GM19467 (cell line): ENCODE measurements around the gene SLC22A12.

Experiments
- ATAC-seq: cut with Tn5 transposase; IDR thresholded peaks from one replicate; pipeline ENCODE4 v1.9.1; 2021; ENCODE audit warnings: mild to moderate bottlenecking, moderate library complexity; ENCODE audit not compliant: unreplicated experiment

The SLC22A12 gene

DNA sequence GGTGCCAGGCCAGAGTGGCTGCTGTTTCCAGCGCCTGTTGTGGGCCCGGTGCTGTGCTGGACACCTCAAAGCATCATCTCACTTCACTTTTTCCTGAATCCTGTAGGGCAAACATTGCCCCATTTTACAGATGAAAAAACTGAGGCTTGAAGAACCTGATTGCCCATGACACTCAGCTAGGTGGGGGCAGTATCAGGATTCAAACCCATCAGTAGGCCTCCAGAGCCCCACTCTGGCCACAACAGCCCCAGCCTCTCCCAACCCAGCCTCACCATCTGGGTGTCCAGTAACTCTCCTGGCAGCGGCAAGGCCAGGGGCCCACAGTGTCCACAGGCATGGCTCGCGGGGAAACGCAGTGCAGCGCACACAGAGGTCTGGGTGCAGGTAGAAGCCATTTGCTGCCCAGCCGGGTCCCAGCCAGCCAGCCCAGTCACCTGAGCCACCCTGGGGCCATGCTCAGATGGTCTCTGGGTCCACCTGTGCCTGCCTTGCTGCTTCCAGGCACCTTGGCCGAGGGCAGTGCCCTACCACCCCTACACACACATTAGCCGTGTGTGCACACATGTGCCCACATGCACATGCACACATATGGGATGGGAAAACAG lies 11.5 kb downstream of the SLC22A12 start:
- no peak for ATAC-seq

DNA sequence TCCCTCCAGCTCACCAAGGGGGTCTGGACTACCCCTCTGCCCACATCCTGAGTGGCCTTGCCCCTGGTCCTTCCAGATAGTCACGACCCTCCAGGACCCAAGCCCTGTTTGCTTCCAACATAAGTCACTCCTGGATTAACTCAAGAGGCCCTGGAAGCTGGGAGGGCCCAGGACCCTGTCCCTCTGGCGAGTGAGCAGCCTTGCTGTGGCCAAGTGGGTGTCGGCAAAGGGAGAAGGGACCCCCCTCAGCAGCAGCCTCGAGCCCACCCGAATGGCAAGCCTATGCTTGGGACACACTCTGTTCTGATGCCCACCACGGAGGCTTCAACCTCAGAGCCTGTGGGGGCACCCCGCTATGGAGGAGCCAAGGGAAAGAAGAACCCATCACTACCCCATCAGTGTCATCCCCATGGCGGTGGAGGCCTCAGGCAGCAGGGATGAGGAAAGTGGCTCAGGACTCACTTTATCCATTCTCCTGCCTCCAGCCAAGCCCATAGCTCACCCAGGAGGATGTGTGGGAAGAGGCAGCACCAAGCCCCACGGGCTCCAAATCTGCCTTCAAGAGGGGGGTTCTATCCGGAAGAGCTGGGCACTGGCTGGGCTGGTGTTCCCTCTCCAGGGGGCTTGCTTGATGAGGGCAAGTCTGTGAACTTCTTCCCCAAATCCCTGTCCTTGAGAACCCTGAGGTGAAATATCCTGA lies 12.5 kb downstream of the SLC22A12 start:
- no peak for ATAC-seq

DNA sequence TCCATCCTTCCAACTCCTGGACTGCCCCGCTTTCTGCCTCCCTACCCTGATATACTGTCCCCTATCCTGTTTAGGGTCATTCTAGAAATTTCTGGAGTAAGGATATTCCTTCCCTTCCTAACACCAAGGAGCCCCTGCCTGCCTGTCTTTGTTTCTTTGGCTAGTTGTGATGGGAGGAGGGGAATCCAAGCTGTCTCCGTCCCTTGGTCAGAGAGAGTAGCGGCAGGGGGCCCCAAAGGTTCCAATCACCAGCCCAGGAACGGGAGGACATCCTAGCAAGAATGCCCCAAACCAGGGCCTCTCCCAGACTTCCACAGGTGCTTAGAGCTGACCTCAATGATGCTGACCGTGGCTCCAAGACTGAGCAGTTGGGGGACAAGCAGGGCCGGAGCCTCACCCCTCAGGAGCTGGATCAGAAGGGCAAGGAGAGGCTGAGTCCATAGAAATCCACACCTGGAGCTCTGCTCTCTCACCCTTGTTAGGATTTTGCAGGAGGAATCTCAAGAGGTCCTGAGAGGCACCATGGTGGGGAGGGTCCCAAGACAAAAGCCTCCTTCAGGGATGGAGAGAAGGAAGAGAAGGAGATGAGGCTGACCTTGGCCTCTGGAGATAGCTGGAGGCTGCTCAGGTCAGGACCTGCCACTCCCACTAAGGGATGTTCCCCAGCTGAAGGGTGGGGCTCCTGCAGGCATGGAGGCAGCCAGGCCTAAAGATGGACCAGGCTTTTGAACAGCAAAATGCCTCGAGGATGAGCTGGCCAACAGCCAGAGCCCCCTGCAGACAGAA lies 13.6 kb downstream of the SLC22A12 start:
- no peak for ATAC-seq

DNA sequence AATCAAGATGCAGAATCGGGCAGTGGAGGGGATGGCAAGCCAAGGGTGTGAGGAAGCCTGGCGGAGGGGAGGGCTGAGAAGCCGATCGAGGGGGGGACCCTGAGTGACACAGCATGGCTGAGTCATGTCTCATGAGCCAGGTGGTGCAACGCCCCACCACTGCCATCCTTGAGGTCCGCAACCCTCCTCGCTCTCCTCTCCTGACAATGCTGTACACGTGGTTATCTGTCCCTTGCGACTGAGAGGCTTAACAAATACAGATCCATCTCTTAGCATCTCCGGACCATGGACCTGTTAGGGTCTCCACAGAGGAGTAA lies 14.2 kb downstream of the SLC22A12 start:
- no peak for ATAC-seq

DNA sequence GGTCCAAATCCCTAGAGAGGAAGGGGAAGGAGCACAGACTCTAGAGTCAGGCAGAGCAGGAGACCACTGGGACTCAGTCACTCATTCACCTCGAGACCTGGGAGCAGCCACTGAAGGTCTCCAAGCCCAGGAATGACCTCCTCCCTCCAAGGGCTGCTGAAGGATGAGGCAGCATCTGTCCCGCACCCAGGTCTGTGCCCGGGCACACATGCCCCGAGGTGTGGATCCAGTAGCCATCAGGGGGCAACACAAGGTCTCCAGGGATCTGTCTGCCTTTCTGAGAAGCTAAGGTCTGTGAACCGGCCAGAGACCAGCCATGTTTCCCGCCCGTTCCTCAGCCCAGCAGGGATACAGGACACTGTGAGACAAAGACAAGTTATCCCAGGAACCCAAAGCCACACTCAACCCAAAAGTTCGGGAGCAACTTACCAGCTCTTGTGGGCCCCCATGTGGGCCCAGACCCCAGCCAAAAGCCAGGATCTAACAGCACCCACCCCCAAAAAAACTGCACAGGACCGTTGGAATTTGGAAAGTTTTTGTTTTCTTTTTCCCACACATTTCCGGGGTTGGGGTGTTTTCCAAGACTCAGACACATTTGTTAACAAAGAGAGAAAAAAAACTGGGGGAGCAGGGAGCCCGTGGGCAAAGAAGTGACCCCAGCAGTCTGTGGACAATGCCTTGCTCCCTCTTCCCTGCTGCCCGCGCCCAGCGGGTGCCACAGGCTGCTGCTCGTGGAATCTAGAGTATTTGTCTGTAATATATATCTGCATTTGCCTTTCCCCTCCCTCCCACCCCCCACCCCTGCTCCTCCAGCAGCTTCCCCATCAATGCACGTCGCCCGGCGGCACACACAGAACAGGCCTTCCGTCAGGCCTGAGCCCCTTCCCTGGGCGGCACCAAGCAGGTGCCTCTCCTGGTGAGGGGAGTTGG lies 14.9 kb downstream of the SLC22A12 start:
- ATAC-seq: no peak

DNA sequence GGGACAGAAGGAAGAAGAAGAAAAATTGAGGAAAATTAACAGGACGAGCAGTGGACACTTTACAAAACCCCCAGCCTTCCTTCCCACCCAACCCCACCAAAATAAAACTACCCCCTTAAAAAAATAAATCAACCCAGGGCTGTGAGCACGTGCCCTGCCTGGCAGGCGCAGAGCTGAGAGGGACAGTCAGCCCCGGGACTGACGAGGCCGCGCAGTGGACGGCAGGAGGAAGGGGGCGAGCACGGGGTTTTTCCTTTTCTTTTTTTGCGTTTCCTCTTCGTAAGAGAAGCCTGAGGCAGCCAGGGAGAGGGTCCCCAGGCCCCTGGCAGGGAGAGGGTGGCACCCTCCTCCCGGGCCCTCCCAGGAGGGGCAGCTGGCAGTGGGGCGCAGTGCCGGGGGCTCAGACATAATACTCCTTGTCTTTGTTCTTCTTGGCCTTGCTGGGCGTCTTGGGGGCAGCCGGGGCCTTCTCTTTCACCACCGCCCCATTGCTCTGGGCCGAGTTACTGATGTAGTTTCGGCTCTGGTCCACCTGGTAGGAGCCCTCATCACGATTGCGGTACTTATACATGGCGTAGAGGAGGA lies 15.9 kb downstream of the SLC22A12 start:
- no peak for ATAC-seq

DNA sequence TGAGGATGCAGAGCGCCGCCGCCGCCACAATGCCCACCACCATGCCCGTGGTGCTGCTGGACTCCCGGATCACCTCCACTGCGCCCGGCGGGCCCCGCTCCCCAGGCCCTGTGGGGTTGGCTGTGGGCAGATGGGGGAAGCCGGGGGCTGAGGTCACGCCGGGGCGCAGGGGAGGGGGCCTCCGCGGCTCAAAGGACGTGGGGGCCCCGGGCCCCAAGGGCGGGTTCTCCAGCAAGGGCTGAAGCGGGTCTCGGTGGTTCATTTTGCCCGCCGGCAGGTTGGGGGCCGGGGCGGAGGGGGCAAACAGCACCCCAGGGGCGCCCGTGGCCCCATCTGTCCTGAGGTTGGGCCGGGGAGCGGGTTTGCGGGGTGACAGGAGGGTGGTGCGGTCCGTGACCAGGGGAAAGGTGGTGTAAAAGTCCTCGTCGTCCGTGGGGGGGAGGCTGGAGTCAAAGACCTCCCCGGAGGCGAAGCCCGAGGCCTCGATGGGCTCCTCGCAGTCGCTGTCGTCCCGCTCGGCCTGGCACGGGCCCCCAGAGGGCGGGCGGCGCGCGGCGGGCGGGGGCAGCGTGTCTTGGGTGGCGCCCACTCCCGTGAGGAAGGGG lies 16.5 kb downstream of the SLC22A12 start:
- no peak for ATAC-seq

DNA sequence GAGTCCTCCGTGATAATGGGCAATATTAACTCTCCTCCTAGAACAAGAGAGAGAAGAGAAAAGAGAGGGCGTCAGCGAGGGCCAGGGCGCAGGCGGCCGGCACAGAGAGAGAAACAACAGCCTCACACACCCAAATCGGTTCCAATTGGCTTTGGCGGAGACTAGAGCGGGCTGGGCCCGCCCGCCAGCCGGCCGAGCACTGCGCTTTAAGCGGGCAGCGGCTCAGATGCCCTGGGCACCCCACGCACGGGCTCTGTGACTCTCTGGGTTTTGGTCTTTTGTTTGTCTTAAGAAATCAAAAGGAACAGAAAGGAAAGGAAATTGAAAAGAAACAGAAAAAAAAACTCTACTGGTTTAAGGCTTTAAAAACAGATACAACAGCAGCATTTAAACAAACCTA lies 17.0 kb downstream of the SLC22A12 start:
- no peak for ATAC-seq

DNA sequence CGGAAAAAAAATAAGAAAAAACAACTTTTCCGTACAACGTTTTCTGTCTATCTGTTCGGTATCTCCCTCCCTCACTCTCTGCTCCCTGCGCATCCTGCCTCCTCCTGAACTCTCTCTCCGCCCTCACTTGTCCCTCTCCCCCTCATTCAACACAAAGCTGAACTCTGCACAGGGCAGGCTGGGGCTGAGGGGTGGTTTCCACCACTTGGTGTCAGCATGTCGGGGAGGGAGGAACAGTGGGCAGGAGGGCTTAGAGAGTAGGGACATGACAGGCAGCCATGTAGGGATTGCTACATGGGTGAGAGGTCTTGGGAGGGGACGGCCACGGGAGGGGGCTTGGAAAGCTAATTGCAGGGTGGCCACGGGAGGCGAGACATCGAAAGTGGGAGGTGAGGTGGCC lies 17.6 kb downstream of the SLC22A12 start:
- ATAC-seq: no peak

DNA sequence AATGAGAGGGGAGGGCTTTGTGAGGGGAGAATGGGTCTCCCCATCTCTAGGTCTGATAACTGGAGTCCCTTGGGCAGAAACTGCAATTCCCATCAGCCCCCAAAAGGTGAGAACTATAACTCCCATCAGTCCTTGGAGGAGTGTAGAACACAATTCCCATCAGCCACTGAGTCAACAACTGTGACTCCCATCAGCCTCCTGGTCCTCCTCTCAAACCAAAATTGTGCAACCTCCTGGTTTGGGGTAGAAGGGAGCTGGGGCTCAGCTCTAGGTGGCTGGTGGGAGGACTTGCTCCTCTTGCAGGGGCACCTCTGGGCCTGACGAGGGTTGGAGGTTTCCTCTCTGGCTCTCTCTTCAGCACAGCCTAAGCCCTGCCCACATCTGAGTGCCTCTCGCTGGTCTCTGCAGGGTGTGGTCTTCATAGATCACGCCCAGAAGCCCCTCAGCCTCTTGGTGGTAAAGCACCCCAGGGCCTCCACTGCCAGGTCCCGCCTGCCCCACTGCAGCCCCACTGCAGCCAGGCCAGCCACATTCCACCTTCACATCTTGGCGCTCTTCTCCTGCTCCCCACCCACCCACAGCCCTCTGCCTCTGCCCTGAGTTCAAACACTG lies 18.5 kb downstream of the SLC22A12 start:
- no peak for ATAC-seq

DNA sequence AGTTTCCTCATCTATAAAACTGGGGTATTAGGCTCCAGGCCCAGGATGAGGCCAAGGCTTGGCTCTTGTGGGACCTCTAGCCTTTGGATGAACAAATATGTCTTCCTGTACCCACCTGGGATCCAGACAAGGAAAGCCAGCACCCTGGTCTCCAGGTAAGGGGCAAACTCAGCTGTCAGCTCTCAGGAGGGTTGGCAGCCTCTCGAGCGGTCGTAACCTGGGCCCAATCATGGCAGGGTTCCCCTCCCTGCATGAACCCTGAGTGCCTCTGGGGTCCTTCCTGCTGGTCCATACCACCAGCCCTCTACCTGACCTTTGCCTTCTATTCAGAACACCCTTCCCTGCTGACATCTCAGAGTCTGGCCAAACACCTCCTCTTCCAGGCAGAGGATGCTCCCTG lies 19.6 kb downstream of the SLC22A12 start:
- no peak for ATAC-seq

DNA sequence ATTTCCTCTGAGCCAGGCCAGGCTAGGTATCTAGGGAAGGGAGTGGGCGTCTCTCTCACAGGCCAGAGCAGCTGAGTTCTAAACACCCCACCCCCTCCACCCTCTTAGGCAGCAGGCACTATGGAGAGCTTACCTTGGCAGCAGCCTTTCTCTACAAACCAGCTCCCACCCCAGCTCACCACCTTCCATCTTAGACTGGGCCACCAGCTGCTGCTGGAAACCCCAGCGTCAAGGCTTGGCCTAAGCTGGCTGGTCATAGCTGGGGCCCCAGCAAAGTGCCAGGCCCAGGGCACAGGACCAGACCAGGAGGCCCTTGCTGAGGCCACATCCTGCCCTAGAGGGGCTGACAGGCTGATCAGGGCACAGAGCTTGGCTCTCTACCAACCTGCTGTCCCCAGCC lies 20.2 kb downstream of the SLC22A12 start:
- ATAC-seq: no peak

DNA sequence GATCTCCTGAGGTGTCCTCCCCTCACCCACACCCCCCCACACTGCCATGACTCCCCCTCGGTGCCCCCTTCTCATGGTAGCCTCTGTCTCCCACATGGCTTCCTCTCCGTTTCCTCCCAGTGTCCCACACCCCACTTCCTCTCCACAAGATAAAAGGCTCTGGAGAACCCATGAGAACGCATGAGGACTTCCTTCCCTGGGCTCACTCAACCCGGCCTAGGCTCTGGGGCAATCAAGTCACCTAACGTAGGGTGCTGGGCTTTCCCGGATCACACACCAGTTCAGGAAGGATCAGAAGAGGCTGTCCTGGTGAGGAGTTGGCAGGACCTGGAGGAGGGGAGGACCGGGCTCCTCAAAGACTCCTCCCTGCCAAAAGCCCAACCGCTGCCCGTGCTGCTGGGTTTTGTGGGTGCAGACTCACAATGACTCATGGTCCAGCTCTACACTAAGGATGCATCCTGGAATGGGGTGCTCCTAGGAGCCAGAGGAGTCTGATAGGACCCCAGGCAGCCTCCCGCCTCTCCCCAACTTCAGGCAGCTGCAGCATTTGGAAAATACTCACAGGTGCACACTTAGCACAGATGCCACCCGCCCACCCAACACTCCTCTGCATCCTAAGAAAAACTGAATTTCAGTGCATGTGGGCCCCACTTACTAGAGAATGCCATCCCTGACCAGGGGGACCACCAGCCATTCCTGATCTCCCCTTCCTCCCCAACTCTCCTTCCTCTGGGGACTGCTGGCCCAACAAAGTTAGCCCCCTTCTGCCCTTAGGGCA lies 21.0 kb downstream of the SLC22A12 start:
- no peak for ATAC-seq

DNA sequence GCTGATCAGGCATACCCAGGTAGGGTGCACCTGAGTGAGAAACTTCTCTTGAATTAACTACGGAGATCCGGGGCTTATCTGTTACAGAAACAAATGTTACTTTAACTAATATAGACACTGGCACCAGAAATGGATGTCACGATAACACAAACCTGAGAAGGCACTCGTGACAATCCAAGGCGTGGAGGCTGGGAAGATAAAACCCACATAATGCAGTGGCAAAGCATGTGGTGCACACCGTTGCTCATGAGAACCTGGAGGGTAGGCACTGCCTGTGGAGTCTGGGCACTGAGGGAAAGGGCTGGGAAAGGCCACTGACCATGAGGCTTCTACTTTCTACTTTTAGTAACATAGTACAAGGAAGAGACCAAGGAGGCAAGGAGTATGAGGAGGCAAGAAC lies 22.6 kb downstream of the SLC22A12 start:
- no peak for ATAC-seq

DNA sequence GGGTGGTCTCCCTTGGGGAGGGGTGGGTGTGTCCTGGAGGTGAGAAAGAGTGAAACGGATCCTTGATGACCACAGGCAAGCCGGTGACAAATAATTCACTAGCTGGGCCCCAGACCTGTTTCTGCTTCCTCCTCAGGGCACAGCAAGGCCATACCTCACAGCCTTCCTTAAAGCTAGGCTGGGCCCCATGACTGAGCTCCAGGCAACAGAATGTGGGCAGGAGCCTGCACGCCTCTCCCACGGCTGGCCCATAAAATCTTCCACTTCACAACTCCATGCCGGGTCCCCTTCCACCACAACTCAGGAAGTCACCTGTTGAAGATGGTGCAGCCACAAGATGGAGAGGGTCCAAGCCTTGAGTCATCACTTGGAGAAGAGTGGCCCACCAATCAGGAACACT lies 23.9 kb downstream of the SLC22A12 start:
- no peak for ATAC-seq

DNA sequence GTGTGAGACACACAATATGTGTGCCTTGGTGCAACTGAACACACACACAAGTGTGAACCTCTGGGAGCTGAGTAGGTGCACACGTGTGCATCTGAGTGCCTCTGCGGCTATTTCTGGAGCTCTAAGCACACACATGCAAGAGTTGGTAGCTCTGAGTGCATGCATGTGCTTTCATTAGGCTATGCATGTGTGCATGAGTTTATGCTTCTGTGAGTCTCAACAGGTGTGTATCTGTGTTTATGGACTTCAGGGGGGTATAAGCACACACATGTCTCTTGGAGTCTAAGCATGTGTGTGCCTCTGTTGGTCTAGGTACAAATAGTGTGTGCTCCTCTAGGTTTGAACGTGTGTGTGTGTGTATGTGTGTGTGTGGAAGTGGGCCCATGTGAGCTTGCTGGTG lies 25.8 kb downstream of the SLC22A12 start:
- ATAC-seq: no peak

DNA sequence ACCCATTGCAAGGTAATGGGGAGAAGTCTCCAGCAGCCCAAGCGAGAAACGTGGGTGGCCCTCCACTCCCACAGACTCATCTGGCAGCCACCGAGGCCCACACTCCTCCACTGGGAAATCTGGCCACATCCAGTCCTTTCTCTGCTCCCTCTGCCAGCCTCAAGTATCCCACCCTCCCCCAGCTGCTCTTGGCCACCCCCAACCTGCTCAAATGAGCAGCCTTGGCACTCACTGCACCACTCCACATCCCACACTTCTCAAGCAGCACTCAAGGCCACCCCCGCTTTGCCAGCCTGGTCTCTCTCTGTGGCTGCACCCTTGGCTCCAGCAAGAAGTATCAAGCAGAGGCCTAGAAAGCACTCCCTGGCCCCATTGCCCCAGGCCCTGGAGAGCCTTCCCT lies 28.2 kb downstream of the SLC22A12 start:
- ATAC-seq: no peak

DNA sequence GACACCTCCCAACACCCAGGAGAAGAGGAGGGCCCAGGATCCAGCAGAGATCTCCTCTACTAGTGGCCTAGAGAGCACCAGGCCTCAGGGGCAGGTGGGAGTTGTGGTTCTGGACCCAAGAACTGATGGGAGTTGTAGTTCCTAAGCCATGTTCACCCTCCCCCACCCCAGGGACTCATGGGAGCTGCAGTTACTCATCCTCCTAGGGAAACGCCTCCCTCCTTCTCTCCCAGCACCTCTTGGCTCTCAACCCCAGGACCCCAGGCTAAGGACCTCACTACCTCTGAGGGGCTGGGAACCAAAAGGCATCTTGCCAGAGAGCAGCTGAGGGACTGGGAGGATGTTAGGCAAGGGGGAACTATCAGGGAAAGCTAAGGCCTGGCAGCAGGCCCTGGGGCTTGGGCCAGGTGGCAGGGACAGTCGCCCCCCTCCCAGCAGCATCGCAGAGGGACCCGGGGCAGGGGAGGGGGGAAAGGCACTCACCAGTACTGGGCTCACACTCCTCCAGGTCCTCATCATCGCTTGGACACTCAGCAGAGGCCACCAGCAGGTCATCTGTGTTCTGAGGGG lies 28.9 kb downstream of the SLC22A12 start:
- ATAC-seq: no peak

DNA sequence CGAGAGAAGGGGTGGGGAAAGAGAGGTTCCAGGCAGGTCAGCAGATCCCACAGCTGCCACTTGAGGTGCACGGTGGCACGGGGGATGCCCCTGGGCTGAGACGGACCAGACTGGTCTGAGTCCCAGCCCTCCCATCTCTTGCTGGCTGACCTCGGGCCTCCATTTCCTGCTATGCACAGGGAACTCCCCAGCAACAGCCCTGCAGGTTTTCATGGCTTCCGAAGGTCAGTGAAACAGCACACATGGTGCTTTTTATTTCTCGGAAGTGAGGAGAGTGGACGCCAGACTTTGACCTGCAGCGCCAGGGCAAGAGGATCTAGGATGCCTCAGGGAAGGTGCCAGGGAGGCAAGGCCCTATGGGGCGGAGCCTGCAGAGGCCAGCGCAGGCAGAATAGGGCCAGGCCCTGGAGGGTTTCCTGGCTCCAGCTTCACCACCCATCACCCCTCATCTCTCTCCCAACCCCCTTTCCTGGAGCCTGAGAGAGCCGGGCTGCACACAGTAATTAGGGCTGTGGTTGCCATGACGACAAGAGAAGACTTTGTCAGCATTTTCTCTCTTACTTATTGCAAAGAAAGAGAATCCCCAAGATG lies 29.5 kb downstream of the SLC22A12 start:
- no peak for ATAC-seq
